ENCODE results near the gene VGLL4.

DNA sequence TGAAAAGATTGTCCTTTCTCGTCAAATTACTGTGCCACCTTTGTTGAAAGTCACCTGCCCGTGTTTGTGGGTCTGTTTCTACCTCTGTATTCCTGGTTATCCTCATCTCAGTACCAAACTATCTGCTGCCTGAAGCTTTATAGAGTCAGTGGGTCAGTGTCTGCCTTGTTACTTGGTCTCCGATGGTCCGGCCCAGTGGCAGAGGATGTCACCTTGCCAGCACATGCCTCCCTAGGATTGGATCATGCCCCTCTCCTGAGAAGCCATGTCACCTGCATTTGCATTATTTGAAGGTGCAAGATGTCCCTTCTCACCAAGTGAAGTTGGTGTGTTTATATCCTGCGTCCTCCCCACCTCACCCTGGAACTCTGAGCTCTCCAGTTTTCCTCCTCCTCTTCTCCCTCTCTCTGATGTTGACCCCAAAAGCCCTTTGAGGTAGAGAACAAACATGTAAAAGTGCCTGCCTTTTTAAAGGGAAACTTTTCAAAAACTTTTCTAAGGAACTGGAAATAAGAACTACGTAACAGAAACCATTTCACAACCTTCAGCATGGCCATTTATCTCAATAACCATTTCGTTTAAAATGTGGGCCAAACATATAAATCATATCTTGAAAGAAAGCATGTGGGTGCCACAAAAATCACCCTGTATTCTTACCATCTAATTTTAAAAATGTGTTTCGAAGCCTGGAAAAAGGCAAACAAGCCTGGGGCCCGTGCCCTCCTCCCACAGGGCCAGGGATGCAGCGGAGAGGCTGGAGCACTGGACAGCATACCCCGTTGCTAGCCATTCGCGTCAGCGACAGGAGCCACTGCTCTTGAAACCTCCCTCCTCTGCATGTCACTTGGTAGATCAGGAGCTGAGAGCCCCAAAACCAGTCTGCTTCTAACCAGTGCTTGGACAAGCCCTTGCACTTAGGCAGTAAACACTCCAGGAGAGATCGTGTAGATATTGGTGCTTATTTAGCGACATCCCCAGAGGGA, 102.1 kb downstream of the VGLL4 start:
- TF ChIP-seq, protein P1, sequence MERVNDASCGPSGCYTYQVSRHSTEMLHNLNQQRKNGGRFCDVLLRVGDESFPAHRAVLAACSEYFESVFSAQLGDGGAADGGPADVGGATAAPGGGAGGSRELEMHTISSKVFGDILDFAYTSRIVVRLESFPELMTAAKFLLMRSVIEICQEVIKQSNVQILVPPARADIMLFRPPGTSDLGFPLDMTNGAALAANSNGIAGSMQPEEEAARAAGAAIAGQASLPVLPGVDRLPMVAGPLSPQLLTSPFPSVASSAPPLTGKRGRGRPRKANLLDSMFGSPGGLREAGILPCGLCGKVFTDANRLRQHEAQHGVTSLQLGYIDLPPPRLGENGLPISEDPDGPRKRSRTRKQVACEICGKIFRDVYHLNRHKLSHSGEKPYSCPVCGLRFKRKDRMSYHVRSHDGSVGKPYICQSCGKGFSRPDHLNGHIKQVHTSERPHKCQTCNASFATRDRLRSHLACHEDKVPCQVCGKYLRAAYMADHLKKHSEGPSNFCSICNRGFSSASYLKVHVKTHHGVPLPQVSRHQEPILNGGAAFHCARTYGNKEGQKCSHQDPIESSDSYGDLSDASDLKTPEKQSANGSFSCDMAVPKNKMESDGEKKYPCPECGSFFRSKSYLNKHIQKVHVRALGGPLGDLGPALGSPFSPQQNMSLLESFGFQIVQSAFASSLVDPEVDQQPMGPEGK (CRISPR knock-in tag; IDR thresholded peaks at IDR 0.05; ENCODE audit: borderline replicate concordance): no peak
- TF ChIP-seq OSR1 (CRISPR knock-in tag; IDR thresholded peaks at IDR 0.05) (no peak), ARNTL (CRISPR knock-in tag; IDR thresholded peaks at IDR 0.05; ENCODE audit: borderline replicate concordance, low read depth) (no peak), PPARA (CRISPR knock-in tag; IDR thresholded peaks at IDR 0.05; ENCODE audit: borderline replicate concordance) (no peak), ZNF8 (CRISPR knock-in tag; IDR thresholded peaks at IDR 0.05) (no peak), ESRRG (CRISPR knock-in tag; IDR thresholded peaks at IDR 0.05) (no peak), TOX (CRISPR knock-in tag; IDR thresholded peaks at IDR 0.05; ENCODE audit: borderline replicate concordance) (no peak), BACH2 (CRISPR knock-in tag; IDR thresholded peaks at IDR 0.05; ENCODE audit: borderline replicate concordance) (no peak), TCF4 (CRISPR knock-in tag; IDR thresholded peaks at IDR 0.05; ENCODE audit: borderline replicate concordance) (no peak), CSDC2 (CRISPR knock-in tag; IDR thresholded peaks at IDR 0.05) (no peak)
- TF ChIP-seq, protein P2, sequence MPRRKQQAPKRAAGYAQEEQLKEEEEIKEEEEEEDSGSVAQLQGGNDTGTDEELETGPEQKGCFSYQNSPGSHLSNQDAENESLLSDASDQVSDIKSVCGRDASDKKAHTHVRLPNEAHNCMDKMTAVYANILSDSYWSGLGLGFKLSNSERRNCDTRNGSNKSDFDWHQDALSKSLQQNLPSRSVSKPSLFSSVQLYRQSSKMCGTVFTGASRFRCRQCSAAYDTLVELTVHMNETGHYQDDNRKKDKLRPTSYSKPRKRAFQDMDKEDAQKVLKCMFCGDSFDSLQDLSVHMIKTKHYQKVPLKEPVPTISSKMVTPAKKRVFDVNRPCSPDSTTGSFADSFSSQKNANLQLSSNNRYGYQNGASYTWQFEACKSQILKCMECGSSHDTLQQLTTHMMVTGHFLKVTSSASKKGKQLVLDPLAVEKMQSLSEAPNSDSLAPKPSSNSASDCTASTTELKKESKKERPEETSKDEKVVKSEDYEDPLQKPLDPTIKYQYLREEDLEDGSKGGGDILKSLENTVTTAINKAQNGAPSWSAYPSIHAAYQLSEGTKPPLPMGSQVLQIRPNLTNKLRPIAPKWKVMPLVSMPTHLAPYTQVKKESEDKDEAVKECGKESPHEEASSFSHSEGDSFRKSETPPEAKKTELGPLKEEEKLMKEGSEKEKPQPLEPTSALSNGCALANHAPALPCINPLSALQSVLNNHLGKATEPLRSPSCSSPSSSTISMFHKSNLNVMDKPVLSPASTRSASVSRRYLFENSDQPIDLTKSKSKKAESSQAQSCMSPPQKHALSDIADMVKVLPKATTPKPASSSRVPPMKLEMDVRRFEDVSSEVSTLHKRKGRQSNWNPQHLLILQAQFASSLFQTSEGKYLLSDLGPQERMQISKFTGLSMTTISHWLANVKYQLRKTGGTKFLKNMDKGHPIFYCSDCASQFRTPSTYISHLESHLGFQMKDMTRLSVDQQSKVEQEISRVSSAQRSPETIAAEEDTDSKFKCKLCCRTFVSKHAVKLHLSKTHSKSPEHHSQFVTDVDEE (CRISPR knock-in tag; IDR thresholded peaks at IDR 0.05): no peak
- TF ChIP-seq, protein P3, sequence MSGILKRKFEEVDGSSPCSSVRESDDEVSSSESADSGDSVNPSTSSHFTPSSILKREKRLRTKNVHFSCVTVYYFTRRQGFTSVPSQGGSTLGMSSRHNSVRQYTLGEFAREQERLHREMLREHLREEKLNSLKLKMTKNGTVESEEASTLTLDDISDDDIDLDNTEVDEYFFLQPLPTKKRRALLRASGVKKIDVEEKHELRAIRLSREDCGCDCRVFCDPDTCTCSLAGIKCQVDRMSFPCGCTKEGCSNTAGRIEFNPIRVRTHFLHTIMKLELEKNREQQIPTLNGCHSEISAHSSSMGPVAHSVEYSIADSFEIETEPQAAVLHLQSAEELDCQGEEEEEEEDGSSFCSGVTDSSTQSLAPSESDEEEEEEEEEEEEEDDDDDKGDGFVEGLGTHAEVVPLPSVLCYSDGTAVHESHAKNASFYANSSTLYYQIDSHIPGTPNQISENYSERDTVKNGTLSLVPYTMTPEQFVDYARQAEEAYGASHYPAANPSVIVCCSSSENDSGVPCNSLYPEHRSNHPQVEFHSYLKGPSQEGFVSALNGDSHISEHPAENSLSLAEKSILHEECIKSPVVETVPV (CRISPR knock-in tag; IDR thresholded peaks at IDR 0.05): no peak
- TF ChIP-seq, protein P4, sequence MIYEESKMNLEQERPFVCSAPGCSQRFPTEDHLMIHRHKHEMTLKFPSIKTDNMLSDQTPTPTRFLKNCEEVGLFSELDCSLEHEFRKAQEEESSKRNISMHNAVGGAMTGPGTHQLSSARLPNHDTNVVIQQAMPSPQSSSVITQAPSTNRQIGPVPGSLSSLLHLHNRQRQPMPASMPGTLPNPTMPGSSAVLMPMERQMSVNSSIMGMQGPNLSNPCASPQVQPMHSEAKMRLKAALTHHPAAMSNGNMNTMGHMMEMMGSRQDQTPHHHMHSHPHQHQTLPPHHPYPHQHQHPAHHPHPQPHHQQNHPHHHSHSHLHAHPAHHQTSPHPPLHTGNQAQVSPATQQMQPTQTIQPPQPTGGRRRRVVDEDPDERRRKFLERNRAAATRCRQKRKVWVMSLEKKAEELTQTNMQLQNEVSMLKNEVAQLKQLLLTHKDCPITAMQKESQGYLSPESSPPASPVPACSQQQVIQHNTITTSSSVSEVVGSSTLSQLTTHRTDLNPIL (CRISPR knock-in tag; IDR thresholded peaks at IDR 0.05; ENCODE audit: low read depth): no peak

All from SK-N-SH treated with all-trans-retinoic acid at 6 μM for 48 hours (cell line).